Activated CD8-positive, alpha-beta memory T cell treated with anti-CD3 and anti-CD28 coated beads, Interleukin-2, amount 50 U/mL, for 1 hour (primary cell): ENCODE measurements around the gene PER3.

Source experiments
- DNase-seq: peaks from one replicate; pipeline ENCODE4 v3.0.0-alpha.2; 2020; ENCODE audit errors: extremely low read depth

Gene PER3

DNA sequence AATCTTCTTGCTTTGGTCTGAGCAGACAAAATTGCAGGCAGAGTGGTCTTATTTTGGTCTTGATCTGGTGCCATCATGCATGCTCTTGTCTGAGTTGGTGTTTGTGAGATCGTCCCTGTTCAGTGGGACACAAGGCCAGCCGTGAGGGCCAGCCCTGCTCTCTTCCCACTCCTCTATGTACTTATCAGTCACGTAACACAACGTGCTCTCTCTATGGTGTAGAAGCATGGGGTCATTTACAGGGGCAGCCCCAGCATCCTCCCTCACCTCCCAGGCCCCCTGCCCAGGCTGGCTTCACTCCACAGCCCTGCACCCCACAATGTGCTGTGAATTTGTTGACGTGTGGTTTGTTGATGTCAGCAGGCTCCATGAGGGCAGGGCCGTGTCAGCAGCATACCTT is 87.0 kb downstream of the PER3 start:
- DNase-seq: no peak

DNA sequence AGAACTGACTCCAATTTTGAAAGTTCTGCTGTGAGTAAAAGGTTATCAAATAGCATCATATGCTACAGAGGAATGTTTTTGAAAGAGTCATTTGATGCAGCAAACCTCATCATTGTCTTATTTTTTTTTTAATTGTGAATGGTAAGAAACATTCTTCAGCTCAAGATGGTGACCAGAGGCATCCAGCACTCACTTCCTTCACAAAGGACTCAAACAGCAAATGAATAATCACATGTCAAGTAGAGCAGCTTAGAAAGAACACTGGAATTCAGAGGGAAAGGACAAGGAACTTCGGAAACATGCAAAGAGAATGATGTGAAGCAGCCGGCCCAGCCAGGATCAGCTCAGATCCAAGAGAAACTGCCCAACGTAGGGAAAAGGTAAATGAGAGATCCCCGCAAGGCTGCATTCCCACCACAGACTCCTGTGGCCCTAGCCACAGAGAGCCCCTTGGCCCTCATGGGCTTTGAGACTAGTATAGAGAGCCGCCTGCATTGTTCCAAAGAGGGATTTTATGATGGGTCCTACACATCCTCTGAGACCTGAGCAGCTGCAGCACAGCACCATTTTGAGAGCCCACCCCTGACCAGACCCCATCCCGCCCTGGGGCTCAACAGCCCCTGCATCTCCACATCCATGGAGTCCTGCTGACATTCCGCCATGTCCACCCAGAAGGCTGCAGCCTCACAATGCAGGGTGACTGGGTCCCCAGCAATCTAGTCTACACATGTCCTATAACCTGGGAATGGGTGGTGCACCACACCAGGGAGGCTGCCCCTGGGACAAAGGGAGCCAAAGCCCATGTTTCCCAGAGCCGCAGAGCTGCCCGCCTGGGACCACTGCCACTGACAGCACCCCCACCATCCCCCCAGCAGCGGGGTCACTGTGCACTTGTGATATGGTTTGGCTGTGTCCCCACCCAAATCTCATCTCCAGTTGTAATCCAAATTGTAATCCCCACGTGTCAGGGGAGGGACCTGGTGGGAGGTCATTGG is 90.0 kb downstream of the PER3 start:
- no peak for DNase-seq

DNA sequence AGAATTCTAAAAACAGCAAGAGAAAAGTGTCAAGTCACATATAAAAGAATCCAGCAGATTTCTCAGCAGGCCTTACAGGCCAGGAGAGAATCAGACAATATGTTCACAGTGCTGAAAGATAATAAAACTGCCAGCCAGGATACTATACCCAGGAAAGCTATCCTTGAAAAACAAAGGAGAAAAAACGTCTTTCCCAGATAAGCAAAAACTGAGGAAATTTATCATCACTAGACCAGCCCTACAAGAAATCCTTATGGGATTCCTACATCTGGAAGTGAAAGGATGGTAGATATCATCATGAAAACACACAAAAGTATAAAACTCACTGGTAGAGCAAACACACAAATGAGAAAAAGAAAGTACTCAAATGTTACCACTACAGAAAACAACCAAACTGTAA is 93.9 kb downstream of the PER3 start:
- no peak for DNase-seq

DNA sequence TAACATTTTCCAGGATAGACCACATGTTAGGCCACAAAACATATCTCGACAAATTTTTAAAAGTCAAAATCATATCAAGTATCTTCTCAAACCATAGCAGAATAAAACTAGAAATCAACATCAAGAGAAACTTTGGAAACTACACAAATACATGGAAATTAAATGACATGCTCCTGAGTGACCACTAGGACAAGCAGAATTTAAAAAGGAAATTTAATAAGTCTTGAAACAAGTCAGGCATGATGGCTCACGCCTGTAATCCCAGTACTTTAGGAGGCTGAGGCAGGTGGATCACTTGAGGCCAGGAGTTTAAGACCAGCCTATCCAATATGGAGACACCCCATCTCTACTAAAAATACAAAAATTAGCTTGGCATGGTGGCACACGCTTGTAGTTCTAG is 95.1 kb downstream of the PER3 start:
- DNase-seq: no peak

DNA sequence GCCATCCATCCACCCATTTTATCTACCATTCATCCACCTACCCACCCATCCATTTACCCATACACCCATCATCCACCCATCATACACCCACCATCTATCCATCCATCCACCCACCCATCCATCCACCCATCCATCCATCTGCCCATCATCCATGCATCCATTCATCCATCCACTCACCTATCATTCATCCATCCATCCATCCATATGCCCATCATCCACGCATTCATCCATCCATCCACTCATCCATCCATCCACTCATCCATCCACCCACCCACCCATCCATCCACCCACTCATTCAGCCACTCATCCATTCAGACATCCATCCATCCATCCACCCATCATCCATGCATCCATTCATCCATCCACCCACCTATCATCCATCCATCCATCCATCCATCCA is 100.7 kb downstream of the PER3 start:
- no peak for DNase-seq

DNA sequence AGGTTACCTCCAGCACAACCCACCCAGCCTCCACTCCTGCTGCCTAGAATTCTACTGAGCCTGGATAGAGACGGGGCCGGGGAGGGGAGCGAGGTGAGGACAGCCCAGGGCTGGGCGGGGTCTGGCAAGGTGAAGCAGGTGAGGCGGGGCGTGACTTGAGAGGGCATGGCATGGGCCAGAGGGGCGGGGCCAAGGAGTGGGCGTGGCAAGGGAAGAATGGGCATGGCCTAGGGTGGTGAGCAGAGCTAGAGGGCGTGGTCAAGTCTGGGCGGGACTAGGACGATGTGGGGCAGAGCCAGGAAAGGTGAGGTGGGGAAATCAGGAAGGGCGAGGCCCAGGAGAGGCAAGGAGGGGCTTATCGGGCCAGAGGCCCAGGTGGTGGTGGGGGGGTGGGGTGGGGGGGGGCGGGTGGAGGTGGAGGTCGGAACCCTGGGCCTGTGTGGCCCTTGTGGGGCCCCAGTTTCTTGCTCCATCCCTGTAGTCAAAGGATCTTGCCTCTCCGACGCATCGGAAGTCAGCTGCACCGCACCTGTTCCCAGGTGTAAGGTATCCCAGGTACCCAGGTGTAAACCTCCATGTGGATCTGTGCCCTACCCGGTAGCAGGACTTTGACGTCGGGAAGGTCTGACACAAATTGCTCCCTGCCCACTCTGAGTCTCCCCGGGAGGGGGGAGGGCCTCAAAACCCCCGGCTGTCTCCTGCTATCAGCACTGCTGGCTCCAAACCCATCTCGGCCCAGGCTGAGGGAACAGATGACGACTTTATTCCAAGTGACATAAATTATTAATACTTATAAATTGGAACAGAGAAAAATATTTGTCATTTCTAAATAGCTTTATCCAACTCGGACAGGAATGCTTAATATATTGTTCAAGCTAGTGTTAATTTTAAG is 101.7 kb downstream of the PER3 start:
- DNase-seq: no peak

DNA sequence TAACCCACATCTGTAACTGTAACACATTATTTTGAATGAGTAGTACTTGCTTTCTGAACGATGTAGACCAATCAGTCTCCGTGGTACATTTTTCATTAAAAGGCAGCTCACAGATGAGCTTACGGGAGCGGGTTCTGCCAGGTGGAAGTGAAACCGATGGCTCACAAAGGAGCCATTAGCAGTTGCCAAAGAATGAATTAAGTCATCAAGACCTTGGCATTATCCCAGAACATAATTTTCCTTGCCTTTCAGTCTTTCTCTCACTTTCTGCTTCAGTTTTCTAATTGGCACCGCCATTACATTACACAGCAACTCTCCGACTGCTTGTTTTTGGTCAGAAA is 102.3 kb downstream of the PER3 start:
- DNase-seq: no peak

DNA sequence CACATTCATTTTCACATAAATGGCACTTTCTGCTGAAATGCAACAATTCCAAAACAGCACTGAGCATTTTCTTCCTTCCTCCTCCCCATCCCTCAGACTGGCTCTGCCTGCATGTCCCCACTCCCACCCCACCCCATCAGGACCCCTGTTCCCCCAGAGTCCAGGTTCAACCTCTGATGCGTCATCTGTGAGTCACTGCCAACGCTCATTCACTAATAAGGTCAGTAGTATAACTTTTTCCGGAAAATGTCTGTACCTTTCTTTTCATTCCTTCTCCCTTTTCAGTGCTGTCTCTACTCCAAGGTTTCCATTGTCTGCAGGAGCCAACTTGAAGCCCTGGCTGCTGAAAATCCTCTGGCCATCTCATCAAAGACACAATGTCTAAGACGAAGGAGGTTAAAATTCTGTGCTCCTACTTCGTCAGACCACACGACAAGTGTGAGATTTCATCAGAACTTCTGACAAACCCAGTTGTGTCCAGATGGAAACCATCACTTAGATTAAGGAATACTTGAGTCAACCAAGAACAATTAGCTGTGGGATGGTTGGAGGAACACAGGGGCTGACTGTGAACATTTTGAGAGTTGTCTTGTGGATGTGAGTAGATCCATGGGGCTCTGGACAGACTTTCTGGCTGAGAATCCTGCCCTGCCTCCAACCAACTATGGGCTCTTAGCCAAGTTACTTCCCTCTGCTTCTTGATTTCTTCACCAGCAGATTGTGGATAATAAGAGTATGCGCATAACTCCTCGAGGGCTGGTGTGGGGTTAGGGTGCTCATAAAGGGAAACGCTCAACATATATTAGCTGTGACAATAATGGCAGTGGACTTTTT is 104.4 kb downstream of the PER3 start:
- no peak for DNase-seq

DNA sequence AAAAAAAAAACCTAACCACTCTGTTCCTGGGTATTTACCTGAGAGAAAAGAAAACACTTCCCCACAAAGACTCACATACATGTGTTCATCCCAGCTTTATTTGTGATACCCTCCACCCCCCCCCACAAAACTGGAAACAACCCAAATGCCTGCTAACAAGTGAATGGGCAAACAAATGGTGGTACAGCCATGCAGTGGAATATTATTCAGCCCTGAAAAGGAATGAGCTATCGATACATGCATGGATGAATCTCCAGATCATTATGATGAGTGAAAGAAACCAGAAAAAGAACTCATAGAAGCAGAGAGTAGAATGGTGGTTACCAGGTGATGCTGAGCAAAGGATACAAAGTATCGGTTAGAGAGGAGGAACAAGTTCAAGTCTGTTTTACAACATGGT is 106.8 kb downstream of the PER3 start:
- no peak for DNase-seq

DNA sequence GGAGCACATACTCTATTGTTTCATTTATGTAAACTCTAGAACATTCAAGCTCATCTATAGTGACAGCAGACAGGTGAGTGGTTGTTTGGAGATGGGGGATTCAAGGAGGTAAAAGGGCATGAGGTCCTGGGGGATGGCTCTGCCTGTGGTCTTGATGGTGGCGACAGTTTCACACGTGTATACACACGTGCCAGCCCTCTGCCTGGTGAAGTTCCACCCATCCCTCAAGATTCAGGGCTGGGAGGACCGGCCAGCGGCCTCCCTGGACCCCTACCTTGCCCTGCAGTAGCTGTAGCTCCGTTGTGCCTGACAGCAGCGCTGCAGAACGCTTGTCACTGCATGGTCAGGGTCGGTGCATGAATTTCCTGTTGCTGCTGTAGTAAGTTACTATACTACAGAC is 107.7 kb downstream of the PER3 start:
- DNase-seq: no peak

DNA sequence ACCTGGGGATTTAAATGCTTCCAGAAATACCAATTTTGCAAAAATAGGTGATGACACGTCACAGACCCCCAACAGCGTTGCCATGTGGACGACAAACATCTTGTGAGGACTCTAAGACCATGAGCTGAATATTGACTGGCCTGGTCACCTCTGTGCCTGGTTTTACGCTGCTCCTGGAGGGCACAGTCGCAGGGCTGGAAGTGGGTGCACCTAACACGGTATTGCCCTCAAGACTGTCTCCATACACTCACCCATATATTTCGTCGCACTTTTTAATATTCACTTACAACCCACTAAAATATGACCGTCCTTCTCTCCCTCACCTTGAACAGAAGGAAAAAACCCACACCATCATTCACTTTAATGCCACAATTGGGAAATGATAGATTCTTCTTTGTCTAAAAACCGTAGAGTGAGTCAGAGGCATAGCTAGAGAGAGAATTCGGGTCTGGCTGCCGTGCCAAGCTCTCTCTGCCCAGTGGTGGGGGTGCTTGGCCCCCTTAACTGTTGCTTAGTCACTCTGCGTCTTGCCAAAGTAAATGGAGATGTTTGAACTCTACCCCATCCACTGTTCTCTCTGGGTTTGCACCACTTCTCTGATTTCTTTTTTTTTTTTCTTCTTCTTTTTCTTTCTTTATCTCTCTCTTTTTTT is 109.6 kb downstream of the PER3 start:
- no peak for DNase-seq
